GM12874 (cell line): ENCODE measurements around the gene ST6GALNAC3.

Experiments used
- CTCF ChIP-seq: IDR thresholded peaks from 2 replicates; pipeline ENCODE4 v1.5.1; 2011; ENCODE audit warnings: low read depth, mild to moderate bottlenecking, control low read depth, low read length, moderate library complexity; ENCODE audit not compliant: insufficient read depth

ST6GALNAC3 gene

GRCh38 chr1:76542359-76542758 lies 467.8 kb downstream of the ST6GALNAC3 start:
- no peak for TF ChIP-seq CTCF

GRCh38 chr1:76543495-76543894 lies 468.9 kb downstream of the ST6GALNAC3 start:
- TF ChIP-seq CTCF: no peak

GRCh38 chr1:76546354-76546933 lies 471.9 kb downstream of the ST6GALNAC3 start:
- no peak for TF ChIP-seq CTCF

- no peak for TF ChIP-seq CTCF
Observed at GRCh38 chr1:76547916-76548315, 473.4 kb downstream of the ST6GALNAC3 start.

- TF ChIP-seq CTCF: no peak
Observed at GRCh38 chr1:76548513-76549100, 474.1 kb downstream of the ST6GALNAC3 start.

GRCh38 chr1:76554283-76554682 lies 479.7 kb downstream of the ST6GALNAC3 start:
- no peak for TF ChIP-seq CTCF

- TF ChIP-seq CTCF: no peak
Observed at GRCh38 chr1:76562292-76562691, 487.7 kb downstream of the ST6GALNAC3 start.
